Raji (cell line): ENCODE measurements around the gene TOMM20.

Source experiments
- POLR2A ChIP-seq: IDR thresholded peaks from 2 replicates; pipeline ENCODE4 v1.6.1; 2011; ENCODE audit warnings: low read depth, low read length, control low read depth; ENCODE audit not compliant: insufficient read depth

The TOMM20 gene

DNA sequence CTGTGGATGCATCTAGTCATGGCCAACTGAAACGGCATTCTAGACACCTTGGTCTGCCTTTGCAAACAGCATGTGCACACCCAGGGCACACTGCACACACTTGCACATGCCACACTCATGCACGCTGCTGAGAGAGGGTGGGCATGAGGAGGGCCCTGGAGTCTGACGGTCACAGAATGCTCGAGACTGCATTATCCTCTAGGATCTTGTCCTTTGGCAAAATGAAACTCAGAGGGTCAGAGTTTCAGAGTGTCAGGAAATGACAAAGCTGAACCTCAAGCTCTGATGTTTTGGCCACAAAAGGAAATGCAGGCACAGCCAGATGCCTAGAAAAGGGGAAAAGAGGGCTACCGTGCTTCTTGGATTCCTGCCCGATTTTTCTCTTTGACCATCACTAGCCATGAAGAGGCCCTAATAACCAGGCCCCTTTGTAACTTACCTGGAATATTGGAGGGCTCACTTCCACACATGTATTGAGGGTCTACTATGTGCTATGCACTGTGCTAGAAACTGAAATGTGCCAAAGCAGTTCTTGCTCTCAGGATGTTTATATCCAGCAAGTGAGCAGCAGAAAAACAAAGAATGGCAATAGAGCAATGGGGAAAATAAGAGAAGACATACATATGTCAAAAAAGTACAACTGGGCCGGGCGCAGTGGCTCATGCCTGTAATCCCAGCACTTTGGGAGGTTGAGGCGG is 65.4 kb downstream of the TOMM20 start:
- no peak for TF ChIP-seq POLR2A

DNA sequence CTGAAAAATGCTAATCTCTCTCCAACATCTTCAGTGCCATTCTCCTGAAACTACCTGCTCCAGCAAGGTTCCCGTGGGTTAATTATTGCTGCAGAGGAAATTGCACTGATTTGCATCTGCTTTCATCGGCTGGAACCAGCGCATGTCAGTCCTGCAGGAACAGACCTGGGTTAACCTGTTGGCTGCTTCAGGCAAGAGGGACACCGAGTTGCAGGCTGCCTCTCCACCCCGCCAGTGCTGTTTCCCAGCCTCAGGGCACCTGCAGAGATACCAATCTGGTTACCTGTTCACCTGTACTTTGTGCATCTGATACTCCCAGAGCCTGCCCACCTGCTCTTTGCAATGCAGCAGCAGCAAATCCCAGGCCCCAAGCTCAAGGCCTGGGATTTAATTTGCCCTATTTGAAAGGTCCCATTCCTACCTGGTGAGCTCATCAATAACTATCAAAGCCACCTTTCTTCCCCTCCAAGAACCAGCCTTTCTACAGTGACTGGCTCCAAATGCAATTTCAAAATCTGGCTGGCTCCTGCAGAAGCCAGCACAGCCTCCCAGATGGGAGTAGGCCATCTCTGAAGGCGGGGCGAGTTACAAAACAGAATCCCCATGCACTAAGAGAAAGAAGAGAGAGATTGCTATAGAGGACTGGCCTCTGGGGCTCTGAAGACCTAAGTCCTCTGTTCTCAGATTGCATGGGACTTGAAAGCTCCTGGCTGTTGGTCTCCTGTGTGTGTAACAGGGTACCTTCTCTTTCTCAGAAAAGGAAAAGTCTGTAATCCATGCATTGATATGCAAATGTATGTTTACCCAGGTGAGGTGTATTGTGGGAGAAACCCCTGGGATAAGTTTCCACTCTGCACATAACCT is 67.8 kb downstream of the TOMM20 start:
- TF ChIP-seq POLR2A: no peak
